Peyer's patch (tissue), 4 donors: ENCODE measurements around the gene TPM1.

ENCODE experiments used
- POLR2A ChIP-seq, 2 donors: fragments of 450-650 bp; IDR thresholded peaks; one replicate each; pipeline ENCODE4 v1.5.1; 2017; ENCODE audit warnings: antibody characterized with exemption in 2 of 2, mild to moderate bottlenecking in 2 of 2, moderate library complexity in 2 of 2
- TF ChIP-seq, protein P1 (sequence below), 6 experiments: fragments of 450-650 bp in 4 of 6; fragments of 200-600 bp in 2 of 6; sonication (generic) in 1 of 6; IDR thresholded peaks; one replicate each; pipeline ENCODE4 v1.5.1; 2017 to 2019; ENCODE audit warnings: antibody characterized with exemption in 6 of 6, mild to moderate bottlenecking in 3 of 6, moderate library complexity in 1 of 6

DNA sequence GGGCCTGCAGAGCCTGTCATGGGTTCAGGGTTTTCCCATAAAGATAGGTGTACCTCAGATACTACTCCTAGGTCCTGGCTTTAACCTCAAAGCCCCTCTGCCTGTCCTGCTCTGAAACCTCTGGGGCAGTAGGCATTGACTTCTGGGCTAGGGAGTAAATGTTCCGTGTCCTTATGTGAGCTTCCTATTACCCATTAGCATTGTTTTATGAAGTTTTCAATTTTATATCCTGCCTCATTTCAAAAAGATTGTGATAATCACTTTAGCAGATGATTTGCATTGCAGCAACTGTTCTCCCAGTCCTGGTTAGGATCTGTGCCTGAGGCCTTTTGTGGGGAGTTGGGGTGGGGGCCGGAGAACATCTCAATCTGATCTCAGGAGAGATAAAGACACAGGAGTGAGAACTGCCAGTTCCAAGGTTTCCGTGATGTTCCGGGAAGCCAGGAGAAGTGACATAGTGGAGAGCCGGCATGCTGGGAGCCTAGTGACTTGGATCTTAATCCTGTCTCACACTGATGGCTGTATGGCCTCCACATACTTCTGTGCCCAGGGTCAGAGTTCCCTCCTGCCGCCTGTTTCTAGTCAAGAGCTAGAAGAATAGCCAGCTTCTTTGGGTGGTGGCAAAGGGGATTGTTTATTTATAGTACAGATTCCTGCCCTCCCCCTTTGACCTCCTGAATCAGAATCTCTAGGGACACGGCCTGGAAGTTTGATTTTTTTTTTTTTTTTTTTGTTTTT is 10.6 kb downstream of the TPM1 start:
- TF ChIP-seq, protein P1, sequence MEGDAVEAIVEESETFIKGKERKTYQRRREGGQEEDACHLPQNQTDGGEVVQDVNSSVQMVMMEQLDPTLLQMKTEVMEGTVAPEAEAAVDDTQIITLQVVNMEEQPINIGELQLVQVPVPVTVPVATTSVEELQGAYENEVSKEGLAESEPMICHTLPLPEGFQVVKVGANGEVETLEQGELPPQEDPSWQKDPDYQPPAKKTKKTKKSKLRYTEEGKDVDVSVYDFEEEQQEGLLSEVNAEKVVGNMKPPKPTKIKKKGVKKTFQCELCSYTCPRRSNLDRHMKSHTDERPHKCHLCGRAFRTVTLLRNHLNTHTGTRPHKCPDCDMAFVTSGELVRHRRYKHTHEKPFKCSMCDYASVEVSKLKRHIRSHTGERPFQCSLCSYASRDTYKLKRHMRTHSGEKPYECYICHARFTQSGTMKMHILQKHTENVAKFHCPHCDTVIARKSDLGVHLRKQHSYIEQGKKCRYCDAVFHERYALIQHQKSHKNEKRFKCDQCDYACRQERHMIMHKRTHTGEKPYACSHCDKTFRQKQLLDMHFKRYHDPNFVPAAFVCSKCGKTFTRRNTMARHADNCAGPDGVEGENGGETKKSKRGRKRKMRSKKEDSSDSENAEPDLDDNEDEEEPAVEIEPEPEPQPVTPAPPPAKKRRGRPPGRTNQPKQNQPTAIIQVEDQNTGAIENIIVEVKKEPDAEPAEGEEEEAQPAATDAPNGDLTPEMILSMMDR (IDR thresholded peaks at IDR 0.05): no peak
- no peak for TF ChIP-seq POLR2A (IDR thresholded peaks at IDR 0.05)
